Stomach (tissue), 4 donors: Measurements from ENCODE around the gene PKNOX2.

Source experiments
- EP300 ChIP-seq: sonication (generic); formaldehyde crosslinking; IDR thresholded peaks from one replicate; pipeline ENCODE4 v1.6.1; 2017; ENCODE audit warnings: antibody characterized with exemption
- POLR2A ChIP-seq, 4 donors: fragments of 450-650 bp; IDR thresholded peaks; one replicate each; pipeline ENCODE4 v1.6.1; 2016; ENCODE audit warnings: antibody characterized with exemption in 4 of 4, control low read depth in 2 of 4, mild to moderate bottlenecking in 1 of 4, moderate library complexity in 1 of 4
- TF ChIP-seq, protein P1 (sequence below), 7 experiments: fragments of 450-650 bp in 4 of 7; fragments of 200-600 bp in 3 of 7; sonication (generic) in 3 of 7; IDR thresholded peaks; one replicate each; pipeline ENCODE4 v1.5.1; 2016 to 2019; ENCODE audit warnings: antibody characterized with exemption in 7 of 7, control low read depth in 2 of 7, mild to moderate bottlenecking in 1 of 7

- TF ChIP-seq, protein P1, sequence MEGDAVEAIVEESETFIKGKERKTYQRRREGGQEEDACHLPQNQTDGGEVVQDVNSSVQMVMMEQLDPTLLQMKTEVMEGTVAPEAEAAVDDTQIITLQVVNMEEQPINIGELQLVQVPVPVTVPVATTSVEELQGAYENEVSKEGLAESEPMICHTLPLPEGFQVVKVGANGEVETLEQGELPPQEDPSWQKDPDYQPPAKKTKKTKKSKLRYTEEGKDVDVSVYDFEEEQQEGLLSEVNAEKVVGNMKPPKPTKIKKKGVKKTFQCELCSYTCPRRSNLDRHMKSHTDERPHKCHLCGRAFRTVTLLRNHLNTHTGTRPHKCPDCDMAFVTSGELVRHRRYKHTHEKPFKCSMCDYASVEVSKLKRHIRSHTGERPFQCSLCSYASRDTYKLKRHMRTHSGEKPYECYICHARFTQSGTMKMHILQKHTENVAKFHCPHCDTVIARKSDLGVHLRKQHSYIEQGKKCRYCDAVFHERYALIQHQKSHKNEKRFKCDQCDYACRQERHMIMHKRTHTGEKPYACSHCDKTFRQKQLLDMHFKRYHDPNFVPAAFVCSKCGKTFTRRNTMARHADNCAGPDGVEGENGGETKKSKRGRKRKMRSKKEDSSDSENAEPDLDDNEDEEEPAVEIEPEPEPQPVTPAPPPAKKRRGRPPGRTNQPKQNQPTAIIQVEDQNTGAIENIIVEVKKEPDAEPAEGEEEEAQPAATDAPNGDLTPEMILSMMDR (IDR thresholded peaks at IDR 0.05) = no peak
- no peak for TF ChIP-seq POLR2A (IDR thresholded peaks at IDR 0.05)
- TF ChIP-seq EP300 = no peak
These were observed 225.0 kb downstream of the PKNOX2 start for GRCh38 chr11:125389339-125390166.
